ENCODE data around the gene NHSL2.
A peak's percentile ranks its signal among the peaks of the same experiment; 100 is the strongest.
"Not testable (repeated sequence)": the region's sequence is repeated elsewhere in the genome, so short reads cannot be mapped to it uniquely, and the experiment has no call there.

The NHSL2 gene

DNA sequence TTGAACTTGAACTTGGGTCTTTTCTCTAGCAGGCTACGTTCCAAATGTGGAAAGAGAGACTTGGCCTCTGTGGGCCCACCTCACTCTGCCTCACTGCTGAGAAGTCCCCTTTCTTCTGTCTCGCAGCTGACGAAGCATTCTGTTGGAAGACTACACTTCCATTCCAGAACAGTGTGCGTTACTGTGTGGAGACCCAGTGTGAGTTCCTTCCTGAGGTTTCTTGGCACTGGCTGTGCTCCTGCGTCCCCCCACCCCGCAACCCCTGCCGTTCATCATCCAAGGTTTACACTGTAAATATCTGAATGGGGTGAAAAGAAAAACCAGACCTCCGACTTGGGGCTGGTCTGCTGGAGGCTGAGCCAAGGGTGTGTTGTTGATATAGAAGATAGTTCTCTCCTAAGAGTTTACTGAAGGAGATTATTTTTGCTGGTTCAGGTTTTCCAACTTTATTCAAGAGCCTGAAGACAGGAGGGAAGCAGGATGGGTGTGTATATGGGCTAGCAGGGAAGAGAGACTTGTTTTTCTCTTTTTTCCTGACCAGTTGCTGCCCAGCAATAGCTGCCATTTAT is 34.7 kb downstream of the NHSL2 start:
- no peak for ATAC-seq
- Mint-ChIP-seq H3K4me1 (no peaks in the 10 kb centered on the region), H3K9me3 (no peaks in the 10 kb centered on the region), H3K4me3 (no peak overlapping the region), H3K27ac (no peak overlapping the region), H3K27me3 (no peaks in the 10 kb centered on the region)
- no peak for DNase-seq

DNA sequence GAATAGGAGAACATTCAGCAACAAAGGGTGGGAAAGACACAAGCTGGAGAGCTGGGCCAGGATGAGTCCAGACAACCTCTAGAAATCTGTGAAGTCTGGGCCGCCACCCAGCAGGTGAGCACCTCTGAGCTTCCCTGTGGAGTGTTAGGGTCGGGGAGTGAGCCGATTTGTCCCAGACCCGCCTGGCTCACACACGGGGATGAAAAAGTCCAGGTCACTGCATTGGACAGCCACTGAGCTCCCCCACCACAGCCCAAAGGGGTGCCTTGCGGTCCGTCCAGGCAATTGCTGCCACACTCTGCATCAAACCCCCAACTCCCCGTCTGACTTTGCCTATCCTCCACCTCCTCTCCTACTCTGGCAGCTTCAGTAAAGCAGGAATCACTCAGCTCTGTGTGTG is 38.7 kb downstream of the NHSL2 start:
- no peaks in the 10 kb centered on the region for H3K4me1 Mint-ChIP-seq
- H3K27me3 Mint-ChIP-seq: no peaks in the 10 kb centered on the region
- H3K27ac Mint-ChIP-seq: no peak overlapping the region
- ATAC-seq (no peak), DNase-seq (no peak)
- no peak overlapping the region for H3K4me3 Mint-ChIP-seq
- H3K9me3 Mint-ChIP-seq: no peaks in the 10 kb centered on the region

DNA sequence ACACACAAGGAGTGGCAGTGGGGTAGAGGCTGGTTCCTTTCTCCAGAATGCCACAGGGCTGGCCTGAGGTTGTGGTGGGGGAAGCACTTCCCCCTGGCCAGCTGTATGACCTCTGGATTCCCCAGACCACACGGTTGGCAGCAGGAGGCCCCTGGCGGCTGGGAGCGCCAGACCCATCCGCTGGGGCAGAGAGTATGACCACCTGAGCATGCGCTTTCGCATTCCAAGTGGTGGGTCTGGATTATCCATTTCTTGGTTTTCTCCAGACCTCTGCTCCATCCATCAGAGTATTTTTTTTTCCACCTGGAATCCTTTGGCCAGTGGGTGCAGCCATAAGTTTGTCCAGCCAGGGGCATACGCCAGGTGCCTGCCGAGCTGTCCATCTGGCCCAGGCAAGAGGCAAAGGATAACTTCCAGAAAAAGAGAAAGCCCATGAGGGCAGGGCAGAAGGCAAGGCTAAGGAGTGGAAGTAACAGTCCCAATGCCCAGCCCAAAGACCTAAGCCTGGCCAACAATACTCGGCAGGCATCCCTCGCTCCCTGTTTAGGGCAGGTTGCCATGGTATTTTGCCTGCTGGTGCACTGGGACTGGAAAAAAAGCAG is 39.3 kb downstream of the NHSL2 start:
- ATAC-seq (no peak), DNase-seq (no peak)
- H3K4me1 Mint-ChIP-seq: no peaks in the 10 kb centered on the region
- H3K9me3 Mint-ChIP-seq: no peaks in the 10 kb centered on the region
- no peaks in the 10 kb centered on the region for H3K27me3 Mint-ChIP-seq
- H3K27ac Mint-ChIP-seq: no peak overlapping the region
- H3K4me3 Mint-ChIP-seq: no peak overlapping the region

DNA sequence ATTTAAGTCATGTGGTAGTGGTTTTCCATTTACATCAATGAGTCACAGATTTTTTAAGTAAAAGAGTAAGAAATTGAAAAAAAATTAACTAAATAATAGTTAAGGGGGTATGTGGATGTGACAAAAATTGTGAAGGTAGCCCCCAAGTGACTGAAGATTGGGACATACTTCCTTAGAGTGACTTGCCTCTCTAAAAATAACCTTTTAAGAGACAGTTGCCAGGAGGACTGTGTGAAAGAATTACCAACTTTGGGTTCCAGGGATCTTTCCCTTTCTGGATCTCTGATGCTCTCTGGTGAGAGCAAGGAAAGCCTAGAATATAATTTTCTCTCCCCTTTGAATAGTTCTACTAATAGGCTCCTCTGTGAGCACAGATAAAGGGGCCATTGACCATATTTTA is 42.7 kb downstream of the NHSL2 start:
- H3K4me3 Mint-ChIP-seq: no peak overlapping the region
- no peak overlapping the region for H3K27ac Mint-ChIP-seq
- no peaks in the 10 kb centered on the region for H3K27me3 Mint-ChIP-seq
- no peaks in the 10 kb centered on the region for H3K9me3 Mint-ChIP-seq
- DNase-seq (no peak), ATAC-seq (no peak)
- no peaks in the 10 kb centered on the region for H3K4me1 Mint-ChIP-seq

DNA sequence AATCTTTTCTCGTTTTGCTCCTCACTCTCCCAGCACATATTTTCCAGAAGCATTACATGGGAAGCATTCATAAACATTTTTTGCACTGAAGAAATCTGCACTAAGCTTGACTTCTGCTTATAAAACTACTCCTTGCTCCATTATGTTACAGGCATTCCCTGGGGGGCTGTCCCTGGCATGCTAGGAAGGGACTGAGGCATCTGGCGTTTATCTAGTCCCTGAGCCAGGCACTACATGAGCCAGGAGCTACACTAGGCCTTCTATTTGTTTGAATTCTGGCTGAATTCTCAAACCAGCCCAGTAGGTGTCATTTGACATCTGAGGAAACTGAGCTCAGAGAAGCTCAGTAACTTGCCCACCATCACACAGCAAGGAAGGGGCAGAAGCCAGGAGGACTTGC is 43.3 kb downstream of the NHSL2 start:
- H3K27me3 Mint-ChIP-seq: no peaks in the 10 kb centered on the region
- H3K27ac Mint-ChIP-seq: no peak overlapping the region
- no peaks in the 10 kb centered on the region for H3K9me3 Mint-ChIP-seq
- ATAC-seq: no peak
- no peaks in the 10 kb centered on the region for H3K4me1 Mint-ChIP-seq
- H3K4me3 Mint-ChIP-seq: no peak overlapping the region
- DNase-seq: no peak

DNA sequence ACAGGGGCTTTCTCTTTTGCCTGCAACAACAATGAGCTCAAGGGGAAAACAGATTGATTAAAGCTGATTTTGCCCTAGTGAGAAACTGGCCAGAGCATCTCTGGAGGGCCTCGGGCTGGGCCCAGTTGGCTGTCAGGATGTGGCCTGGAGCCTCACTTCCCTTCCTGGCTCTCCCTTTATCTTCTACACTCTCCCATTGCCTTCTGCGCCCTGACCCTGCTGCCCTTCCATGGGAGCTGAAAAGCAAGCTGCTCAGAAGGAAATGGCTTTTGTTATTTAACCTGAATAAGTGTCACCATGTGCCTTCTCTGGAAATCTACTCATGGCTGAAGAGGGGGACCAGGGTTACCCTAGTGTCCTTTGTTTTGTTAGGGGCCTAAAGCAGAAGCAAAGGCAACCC is 43.8 kb downstream of the NHSL2 start:
- H3K4me1 Mint-ChIP-seq: no peaks in the 10 kb centered on the region
- H3K27ac Mint-ChIP-seq: no peak overlapping the region
- no peak for DNase-seq
- H3K27me3 Mint-ChIP-seq: no peaks in the 10 kb centered on the region
- H3K9me3 Mint-ChIP-seq: no peaks in the 10 kb centered on the region
- H3K4me3 Mint-ChIP-seq: no peak overlapping the region
- ATAC-seq: no peak

DNA sequence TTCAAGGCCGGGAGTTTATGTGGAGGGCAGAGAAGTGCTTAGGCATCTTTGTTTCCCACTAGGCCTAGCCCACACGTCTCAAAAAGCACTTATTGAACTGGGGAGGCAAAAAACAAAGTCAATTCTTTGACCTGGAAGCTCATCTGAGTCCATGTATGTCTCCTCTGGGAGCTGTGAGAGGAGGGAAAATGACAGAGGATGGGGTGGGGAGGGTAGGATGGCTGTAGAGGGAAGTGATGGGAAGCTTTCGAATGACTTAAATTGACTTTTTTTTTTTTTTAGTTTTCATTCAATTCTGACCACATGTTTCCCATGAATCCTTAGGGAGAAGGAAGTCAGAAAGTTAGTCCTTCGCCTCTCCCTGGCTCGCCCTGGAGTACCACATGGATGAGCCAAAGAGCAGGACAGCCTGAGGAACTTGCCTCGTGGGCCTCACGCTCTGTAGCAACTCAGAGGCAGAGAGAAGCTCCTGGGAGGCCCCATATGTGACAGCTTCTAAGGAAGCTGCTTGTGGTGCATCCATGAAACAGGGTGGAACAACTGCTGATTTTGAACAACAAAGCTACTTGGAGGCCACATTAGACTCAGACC is 45.0 kb downstream of the NHSL2 start:
- no peaks in the 10 kb centered on the region for H3K4me1 Mint-ChIP-seq
- no peaks in the 10 kb centered on the region for H3K27me3 Mint-ChIP-seq
- H3K9me3 Mint-ChIP-seq: no peaks in the 10 kb centered on the region
- DNase-seq (no peak), ATAC-seq (no peak)
- no peak overlapping the region for H3K4me3 Mint-ChIP-seq
- H3K27ac Mint-ChIP-seq: no peak overlapping the region

DNA sequence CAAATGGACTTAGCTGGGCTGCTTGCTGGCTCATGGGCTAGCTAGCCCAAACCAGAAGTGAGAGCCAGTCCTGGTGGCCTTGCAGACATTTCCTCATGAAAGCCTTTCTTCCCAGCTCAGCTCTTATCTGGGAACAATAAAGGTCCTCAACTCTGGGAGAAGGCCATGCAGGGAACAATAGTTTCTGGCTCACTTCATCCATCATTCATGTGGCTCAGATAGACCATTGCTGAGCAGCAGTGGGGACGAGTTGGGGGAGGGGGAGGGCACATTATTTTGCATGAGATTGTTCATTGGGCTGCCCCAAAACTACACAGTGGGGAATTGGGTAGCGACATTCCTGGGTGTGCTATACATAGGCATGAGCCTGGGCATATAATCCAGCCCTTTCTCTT is 47.6 kb downstream of the NHSL2 start:
- Mint-ChIP-seq H3K9me3 (no peaks in the 10 kb centered on the region), H3K27me3 (no peaks in the 10 kb centered on the region), H3K4me1 (no peaks in the 10 kb centered on the region), H3K27ac (no peak overlapping the region), H3K4me3 (no peak overlapping the region)
- no peak for DNase-seq
- no peak for ATAC-seq

DNA sequence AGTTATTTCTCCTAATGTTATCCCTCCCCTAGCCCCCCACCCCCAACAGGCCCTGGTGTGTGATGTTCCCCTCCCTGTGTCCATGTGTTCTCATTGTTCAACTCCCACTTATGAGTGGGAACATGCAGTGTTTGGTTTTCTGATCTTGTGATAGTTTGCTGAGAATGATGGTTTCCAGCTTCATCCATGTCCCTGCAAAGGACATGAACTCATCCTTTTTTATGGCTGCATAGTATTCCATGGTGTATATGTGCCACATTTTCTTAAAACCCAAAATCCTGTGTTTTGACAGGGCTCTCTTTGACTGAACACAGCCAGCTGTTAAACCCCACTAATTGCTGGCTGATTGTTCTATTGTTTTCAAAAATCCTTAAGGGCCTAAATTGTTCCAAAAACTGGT is 53.5 kb downstream of the NHSL2 start:
- ATAC-seq, H3K4me1 Mint-ChIP-seq, H3K9me3 Mint-ChIP-seq, H3K27ac Mint-ChIP-seq, H3K27me3 Mint-ChIP-seq, DNase-seq, H3K4me3 Mint-ChIP-seq: not testable (repeated sequence)

DNA sequence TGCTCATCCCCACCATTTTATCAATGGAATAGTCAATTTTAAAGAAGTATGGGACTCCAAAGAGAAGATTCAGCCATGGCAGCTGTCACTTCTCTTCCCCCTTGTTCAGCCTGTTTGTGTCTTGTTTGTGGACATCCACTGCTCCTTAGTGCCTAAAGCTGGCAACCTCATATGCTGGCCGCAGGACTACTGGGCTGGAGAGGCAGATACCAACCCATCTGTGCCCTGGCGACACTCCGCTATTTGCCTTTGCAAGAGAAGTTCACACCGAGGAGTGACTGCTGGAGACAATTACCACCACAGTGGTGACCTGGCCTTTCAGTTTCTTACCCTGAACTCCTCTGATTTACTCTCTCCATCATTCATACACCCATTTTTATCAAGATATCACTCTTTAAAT is 64.3 kb downstream of the NHSL2 start:
- no peak for ATAC-seq
- DNase-seq: no peak
- no peaks in the 10 kb centered on the region for H3K9me3 Mint-ChIP-seq
- H3K4me3 Mint-ChIP-seq: no peak overlapping the region
- H3K4me1 Mint-ChIP-seq: no peaks in the 10 kb centered on the region
- no peak overlapping the region for H3K27ac Mint-ChIP-seq
- peaks cover 13% of the 10 kb centered on the region for H3K27me3 Mint-ChIP-seq

DNA sequence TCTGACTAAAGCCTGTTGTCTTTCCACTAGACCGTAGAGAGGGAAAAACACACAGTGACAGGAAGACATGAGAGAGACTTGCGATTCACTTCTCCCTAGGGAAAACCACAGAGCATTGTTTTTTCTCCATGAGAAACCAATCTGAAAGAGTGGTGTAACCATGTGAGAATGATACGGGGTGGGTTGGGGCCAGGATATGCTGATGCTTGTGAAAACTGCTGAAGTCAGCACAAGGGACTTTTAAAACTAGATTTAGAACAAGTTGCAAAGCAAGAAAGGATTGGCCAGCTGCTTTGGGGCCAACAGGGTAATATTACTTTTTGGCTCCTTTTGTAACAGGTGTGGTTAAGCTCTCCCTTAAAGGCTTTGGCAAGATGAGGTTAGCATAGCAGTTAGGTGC is 66.1 kb downstream of the NHSL2 start:
- no peaks in the 10 kb centered on the region for H3K9me3 Mint-ChIP-seq

DNA sequence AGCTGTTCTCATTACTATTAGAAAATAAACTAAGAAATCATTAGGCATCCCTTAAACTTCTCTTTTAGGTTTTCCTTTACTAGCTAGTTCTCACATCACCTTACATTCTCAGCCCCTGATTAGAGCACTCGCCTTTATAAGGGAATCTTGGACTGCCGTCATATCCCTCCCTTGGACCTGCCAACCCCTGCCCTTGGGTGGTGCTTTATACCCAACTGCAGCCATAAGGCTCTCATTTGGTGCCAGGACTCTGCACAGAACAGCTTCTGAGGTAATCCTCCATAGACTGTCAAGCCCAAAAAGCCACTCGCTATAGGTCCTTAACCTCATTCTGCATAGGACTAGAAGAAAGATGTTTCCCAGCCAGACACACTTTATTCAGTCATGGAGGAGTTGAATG is 67.5 kb downstream of the NHSL2 start:
- Mint-ChIP-seq H3K4me3 (no peak overlapping the region), H3K27ac (no peak overlapping the region), H3K4me1 (no peaks in the 10 kb centered on the region), H3K27me3 (peaks cover 13% of the 10 kb centered on the region), H3K9me3 (no peaks in the 10 kb centered on the region)
- DNase-seq: no peak
- no peak for ATAC-seq

More for the DNA sequence above, 66.1 kb downstream of the NHSL2 start:
- H3K4me3 Mint-ChIP-seq: no peak overlapping the region
- no peak overlapping the region for H3K27ac Mint-ChIP-seq
- no peak for ATAC-seq
- H3K4me1 Mint-ChIP-seq: no peaks in the 10 kb centered on the region
- peaks cover 13% of the 10 kb centered on the region for H3K27me3 Mint-ChIP-seq
- no peak for DNase-seq

DNA sequence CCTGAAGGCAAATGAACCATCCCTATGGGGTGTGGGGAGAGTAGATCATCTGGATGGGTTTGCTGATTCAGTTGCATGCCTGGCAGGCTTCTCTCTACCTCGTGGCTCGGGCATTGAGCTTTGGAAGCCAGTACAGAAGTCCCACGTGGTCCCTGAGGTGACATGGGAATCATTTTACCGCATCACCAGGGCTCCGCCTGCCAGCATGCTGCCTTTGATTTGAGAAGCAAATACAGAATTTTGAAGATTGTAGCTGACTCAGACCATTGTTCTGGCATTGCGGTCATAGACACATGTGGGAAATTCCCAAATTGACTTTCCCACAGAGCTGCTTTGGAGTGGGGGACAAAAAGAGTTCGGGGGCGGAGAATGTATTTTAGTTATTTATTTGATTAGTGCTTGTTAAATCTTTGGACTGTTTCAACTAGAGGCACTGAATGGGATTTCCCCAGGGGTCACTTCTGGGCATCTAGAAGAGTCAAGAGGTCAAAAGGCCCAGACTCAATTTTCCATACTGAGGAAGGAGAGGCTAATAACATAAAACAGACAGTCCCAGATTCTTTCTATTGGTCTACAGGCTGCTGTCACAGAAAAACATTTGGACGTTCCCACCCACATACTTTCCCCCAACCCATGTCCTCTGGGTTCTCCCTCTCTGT is 79.3 kb downstream of the NHSL2 start:
- DNase-seq: no peak

DNA sequence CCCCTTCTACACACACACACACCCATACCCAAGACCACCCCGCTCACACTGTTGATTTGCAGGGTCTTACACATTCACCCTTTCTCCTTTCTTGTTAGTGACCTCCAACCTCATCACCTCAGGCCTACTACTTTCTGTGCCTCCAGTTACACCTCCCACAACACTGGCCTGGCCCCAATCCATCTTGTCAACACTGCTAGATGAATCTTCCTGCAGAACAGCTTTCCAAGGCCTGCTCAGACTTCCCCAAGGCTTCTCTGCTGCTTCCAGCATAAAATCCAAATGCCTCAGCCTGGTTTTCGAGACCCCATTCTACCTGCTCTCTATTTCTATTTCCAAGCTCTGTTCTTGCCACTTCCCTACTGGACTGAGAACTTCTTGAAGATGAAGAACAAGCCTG is 79.9 kb downstream of the NHSL2 start:
- Mint-ChIP-seq H3K9me3 (no peaks in the 10 kb centered on the region), H3K27me3 (peaks cover 7% of the 10 kb centered on the region), H3K4me1 (peaks cover 14% of the 10 kb centered on the region), H3K4me3 (no peak overlapping the region), H3K27ac (peak overlapping the region in 1 of 2 donors; percentile 6)
- DNase-seq (no peak), ATAC-seq (no peak)

More for the DNA sequence above, 79.3 kb downstream of the NHSL2 start:
- H3K4me1 Mint-ChIP-seq: peaks cover 14% of the 10 kb centered on the region
- peaks cover 7% of the 10 kb centered on the region for H3K27me3 Mint-ChIP-seq
- no peak overlapping the region for H3K4me3 Mint-ChIP-seq
- H3K9me3 Mint-ChIP-seq: no peaks in the 10 kb centered on the region
- H3K27ac Mint-ChIP-seq: no peak overlapping the region
- ATAC-seq: no peak

DNA sequence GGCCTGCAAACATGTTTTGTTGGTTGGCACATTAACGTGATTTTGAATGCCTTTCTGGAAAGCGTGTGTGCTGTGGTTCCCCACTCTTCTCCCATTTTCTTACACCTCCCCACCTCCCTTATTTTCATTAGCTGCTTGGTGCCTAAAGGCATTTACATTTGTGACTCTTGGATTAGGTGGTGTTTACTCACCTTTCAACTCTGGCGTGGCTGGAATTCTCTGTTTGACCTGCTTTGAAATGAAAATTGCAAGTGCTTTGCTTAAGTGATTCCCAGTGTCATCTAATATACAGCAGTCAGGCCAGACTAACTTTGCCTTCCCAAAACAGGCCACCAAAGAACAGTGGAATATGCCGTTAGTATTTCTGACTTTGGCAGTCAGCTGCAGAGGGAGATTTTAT is 80.5 kb downstream of the NHSL2 start:
- no peak for ATAC-seq
- Mint-ChIP-seq H3K4me1 (peaks cover 14% of the 10 kb centered on the region), H3K4me3 (no peak overlapping the region), H3K27ac (no peak overlapping the region), H3K27me3 (peaks cover 7% of the 10 kb centered on the region), H3K9me3 (no peaks in the 10 kb centered on the region)
- DNase-seq: no peak

DNA sequence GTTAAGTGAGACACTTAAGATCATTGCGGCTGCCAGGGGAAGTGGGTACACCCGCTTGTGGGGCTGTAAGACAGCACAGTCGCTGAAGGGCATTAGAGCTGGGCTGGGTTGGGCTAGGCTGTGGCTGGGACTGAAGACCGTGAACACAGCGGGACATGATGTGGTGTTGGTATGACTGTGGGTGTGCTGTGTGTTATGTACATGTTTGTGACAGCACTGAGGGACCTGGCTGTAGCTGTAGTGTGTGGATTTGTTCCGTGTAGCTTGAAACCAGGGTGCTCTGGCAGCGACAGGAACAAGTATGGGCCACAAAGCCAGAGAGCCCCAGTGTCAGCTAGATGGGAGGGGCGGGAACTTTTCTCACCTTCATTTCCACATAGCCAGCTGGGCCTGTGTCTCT is 82.1 kb downstream of the NHSL2 start:
- no peak overlapping the region for H3K27ac Mint-ChIP-seq
- peak overlapping the region in 1 of 2 donors; percentile 42 for H3K4me3 Mint-ChIP-seq
- H3K27me3 Mint-ChIP-seq: peaks cover 5% of the 10 kb centered on the region
- H3K9me3 Mint-ChIP-seq: no peaks in the 10 kb centered on the region
- H3K4me1 Mint-ChIP-seq: peaks cover 14% of the 10 kb centered on the region
- DNase-seq: peak; percentile 8 to 41
- peak; percentile 97 for ATAC-seq

All from stimulated activated naive CD8-positive, alpha-beta T cell treated with anti-CD3 and anti-CD28 coated beads, Interleukin-15, amount 100 ng/mL, for 72 hours (primary cell).